Ureter (tissue), 1 donor: ENCODE data around the gene TSHB. TPM values are rescaled to one million over a fixed set of nuclear protein-coding genes. Genes with fewer than 3 reads are reported as not detected.

ENCODE experiments used
- total RNA-seq: library from RNA; stranded (reverse); gene quantifications from one replicate; pipeline ENCODE4 v1.2.4, GENCODE V29; 2023
- donor health status: DM: yes; HTN: yes; CAD: no.

Gene TSHB
- total RNA-seq, 1 donor from 2014 or later, result not detected

Other genes with a start within 250 kb of the TSHB start
- gene SIKE1, start 249.1 kb upstream of the TSHB start, total RNA-seq, result 40.6 TPM
- gene SYCP1, start 175.0 kb upstream of the TSHB start, total RNA-seq, result not detected
- 22.0 TPM for gene TSPAN2, start 59.7 kb downstream of the TSHB start, total RNA-seq